Body of pancreas (tissue), 4 donors: Measurements from ENCODE around the gene CEACAM16.

Experiments used
- POLR2A ChIP-seq, 3 donors: fragments of 450-650 bp; IDR thresholded peaks; one replicate each; pipeline ENCODE4 v1.6.1; 2016; ENCODE audit warnings: antibody characterized with exemption in 3 of 3, mild to moderate bottlenecking in 2 of 3
- TF ChIP-seq, protein P1 (sequence below), 7 experiments: fragments of 450-650 bp in 4 of 7; fragments of 200-600 bp in 3 of 7; sonication (generic) in 3 of 7; IDR thresholded peaks; one replicate each; pipeline ENCODE4 v1.5.1; 2016 to 2019; ENCODE audit warnings: antibody characterized with exemption in 7 of 7

DNA sequence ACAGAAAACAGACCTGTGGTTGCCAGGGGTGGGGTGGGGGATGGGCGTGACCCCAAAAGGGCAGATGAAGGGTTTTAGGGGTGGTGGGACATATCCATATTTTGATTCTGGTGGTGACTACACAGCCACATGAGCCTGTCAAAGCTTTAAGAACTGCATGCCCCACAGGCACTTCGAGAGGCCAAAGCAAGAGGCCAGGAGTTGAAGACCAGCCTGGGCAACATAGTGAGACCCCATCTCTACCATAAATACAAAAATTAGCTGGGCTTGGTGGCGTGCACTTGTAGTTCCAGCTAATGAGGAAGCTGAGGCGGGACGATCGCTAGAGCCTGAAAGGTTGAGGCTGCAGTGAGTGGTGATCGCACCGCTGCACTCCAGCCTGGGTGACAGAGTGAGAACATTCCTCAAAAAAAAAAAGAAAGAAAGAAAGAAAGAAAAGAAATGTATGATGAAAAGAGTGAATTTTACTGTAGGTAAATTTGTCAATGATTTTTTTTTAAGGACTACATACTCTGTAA lies 30.6 kb downstream of the CEACAM16 start:
- TF ChIP-seq, protein P1, sequence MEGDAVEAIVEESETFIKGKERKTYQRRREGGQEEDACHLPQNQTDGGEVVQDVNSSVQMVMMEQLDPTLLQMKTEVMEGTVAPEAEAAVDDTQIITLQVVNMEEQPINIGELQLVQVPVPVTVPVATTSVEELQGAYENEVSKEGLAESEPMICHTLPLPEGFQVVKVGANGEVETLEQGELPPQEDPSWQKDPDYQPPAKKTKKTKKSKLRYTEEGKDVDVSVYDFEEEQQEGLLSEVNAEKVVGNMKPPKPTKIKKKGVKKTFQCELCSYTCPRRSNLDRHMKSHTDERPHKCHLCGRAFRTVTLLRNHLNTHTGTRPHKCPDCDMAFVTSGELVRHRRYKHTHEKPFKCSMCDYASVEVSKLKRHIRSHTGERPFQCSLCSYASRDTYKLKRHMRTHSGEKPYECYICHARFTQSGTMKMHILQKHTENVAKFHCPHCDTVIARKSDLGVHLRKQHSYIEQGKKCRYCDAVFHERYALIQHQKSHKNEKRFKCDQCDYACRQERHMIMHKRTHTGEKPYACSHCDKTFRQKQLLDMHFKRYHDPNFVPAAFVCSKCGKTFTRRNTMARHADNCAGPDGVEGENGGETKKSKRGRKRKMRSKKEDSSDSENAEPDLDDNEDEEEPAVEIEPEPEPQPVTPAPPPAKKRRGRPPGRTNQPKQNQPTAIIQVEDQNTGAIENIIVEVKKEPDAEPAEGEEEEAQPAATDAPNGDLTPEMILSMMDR (IDR thresholded peaks at IDR 0.05): no peak
- TF ChIP-seq POLR2A (IDR thresholded peaks at IDR 0.05): no peak
